Spleen (tissue), 7 donors: ENCODE data around the gene OR8A1.

Experiments used
- POLR2A ChIP-seq, 3 donors: fragments of 450-650 bp; IDR thresholded peaks; one replicate each; pipeline ENCODE4 v1.5.1; 2017; ENCODE audit warnings: antibody characterized with exemption in 3 of 3, mild to moderate bottlenecking in 1 of 3
- POLR2AphosphoS5 ChIP-seq, 3 donors: sonication (generic); formaldehyde crosslinking; IDR thresholded peaks; one replicate each; pipeline ENCODE4 v1.5.1; 2017; ENCODE audit warnings: antibody characterized with exemption in 3 of 3
- TF ChIP-seq, protein P1 (sequence below), 11 experiments: fragments of 200-600 bp in 7 of 11; fragments of 450-650 bp in 4 of 11; sonication (generic) in 4 of 11; IDR thresholded peaks in 8 of 11; conservative IDR thresholded peaks in 3 of 11; 1 replicate in 7 of 11; 2 replicates in 4 of 11; pipeline versions ENCODE4 v1.4.0 to v1.8.0; 2016 to 2021; ENCODE audit warnings: antibody characterized with exemption in 11 of 11, inconsistent platforms in 4 of 11, mild to moderate bottlenecking in 1 of 11
- donor health status: DM: no; HTN: no; CAD: no; lungs with moderate emphysema.
- donor health status: DM: no; HTN: no; CAD: no.
- donor health status: DM: no; HTN: no; CAD: no.

DNA sequence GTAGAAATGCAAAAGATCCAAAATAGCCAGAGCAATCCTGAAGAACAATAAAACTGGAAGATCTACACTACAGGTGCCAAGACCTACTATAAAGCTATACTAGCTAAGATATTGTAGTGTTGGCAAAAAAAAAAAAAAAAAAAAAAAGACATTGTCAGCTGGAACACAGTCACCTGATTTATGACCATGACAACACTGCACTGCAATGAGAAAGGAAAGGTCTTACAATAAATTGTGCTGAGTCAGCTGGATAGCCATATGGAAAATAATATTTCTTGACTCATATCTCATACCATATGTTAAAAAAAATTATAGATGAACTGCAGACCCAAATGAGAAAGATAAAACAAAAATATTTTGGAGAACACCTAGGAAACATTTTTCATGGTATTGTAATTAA lies 38.4 kb downstream of the OR8A1 start:
- TF ChIP-seq, protein P1, sequence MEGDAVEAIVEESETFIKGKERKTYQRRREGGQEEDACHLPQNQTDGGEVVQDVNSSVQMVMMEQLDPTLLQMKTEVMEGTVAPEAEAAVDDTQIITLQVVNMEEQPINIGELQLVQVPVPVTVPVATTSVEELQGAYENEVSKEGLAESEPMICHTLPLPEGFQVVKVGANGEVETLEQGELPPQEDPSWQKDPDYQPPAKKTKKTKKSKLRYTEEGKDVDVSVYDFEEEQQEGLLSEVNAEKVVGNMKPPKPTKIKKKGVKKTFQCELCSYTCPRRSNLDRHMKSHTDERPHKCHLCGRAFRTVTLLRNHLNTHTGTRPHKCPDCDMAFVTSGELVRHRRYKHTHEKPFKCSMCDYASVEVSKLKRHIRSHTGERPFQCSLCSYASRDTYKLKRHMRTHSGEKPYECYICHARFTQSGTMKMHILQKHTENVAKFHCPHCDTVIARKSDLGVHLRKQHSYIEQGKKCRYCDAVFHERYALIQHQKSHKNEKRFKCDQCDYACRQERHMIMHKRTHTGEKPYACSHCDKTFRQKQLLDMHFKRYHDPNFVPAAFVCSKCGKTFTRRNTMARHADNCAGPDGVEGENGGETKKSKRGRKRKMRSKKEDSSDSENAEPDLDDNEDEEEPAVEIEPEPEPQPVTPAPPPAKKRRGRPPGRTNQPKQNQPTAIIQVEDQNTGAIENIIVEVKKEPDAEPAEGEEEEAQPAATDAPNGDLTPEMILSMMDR (IDR thresholded peaks at IDR 0.05 in 8 of 11, conservative IDR thresholded peaks at IDR 0.05 in 3 of 11), result no peak
- no peak for TF ChIP-seq POLR2A (IDR thresholded peaks at IDR 0.05)
- no peak for TF ChIP-seq POLR2AphosphoS5 (IDR thresholded peaks at IDR 0.05)
